ENCODE measurements around the gene PHLDB2. TPM values are rescaled to one million over a fixed set of nuclear protein-coding genes. Genes with fewer than 3 reads are reported as not detected.

PHLDB2 gene
- total RNA-seq, 2 experiments from 2014 or later = 2.5 to 4.1 TPM

DNA sequence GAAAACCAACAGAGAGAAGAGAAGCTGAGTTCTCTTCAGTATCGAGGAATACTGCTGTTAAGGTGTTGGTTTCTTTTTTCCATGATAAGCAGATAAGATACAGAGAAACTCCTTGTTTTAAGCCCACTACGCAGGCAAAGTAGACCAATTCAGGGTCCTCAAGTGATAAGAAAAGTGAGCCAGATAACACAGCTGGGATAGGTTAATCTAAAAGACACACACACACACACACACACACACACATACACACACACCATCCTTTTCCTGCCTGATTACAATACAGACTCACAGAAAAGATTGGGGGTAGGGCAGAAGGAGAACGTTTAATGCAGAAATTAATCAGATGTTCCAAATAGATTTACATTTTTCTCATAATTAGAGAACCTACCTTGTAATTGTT is 6.5 kb upstream of the PHLDB2 start:
- CTCF ChIA-PET = no interaction called here
- no peaks in the 10 kb centered on the region for H3K9me3 Mint-ChIP-seq (ENCODE audit: insufficient read depth)
- no peak for ATAC-seq

DNA sequence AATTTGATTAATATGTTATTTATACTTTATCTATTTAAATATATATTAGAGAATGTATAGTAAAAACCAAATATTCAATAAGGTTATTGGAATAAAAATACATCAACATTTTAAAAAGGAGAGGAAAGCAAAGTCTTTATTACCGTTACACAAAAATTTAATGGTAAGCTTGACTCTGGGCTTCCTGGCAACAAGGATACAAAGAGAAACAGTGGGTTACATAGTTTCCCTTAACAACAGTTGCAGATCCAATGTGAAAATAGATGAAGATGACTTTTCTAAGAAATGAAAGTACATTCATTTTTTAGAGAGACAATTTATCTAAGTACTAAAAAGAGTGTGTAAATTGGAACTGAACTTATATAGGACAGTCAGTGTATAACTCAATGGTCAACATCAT is 6.0 kb upstream of the PHLDB2 start:
- no peak overlapping the region for H3K4me3 Mint-ChIP-seq
- peaks cover 7% of the 10 kb centered on the region for H3K4me1 Mint-ChIP-seq (ENCODE audit: low read depth)
- ATAC-seq = no peak
- H3K9me3 Mint-ChIP-seq (ENCODE audit: insufficient read depth) = no peaks in the 10 kb centered on the region
- H3K27me3 Mint-ChIP-seq (ENCODE audit: low read depth) = peaks cover 21% of the 10 kb centered on the region
- CTCF ChIA-PET = no interaction called here
- H3K27ac Mint-ChIP-seq = no peak overlapping the region
- DNase-seq = no peak
- POLR2A ChIA-PET = no interaction called here
- no peaks in the 10 kb centered on the region for H3K36me3 Mint-ChIP-seq (ENCODE audit: low read depth)

More for the DNA sequence above, 6.5 kb upstream of the PHLDB2 start:
- POLR2A ChIA-PET = no interaction called here
- Mint-ChIP-seq H3K36me3 (ENCODE audit: low read depth) (no peaks in the 10 kb centered on the region), H3K27me3 (ENCODE audit: low read depth) (peaks cover 19% of the 10 kb centered on the region), H3K27ac (no peak overlapping the region), H3K4me1 (ENCODE audit: low read depth) (peaks cover 7% of the 10 kb centered on the region), H3K4me3 (no peak overlapping the region)
- no peak for DNase-seq

GRCh38 chr3:111854990-111855389 is 4.1 kb upstream of the PHLDB2 start:
- DNase-seq (no peak), ATAC-seq (no peak)
- POLR2A ChIA-PET = no interaction called here
- Mint-ChIP-seq H3K27ac (no peak overlapping the region), H3K27me3 (ENCODE audit: low read depth) (peaks cover 28% of the 10 kb centered on the region), H3K4me1 (ENCODE audit: low read depth) (peaks cover 9% of the 10 kb centered on the region), H3K4me3 (no peak overlapping the region), H3K36me3 (ENCODE audit: low read depth) (no peaks in the 10 kb centered on the region), H3K9me3 (ENCODE audit: insufficient read depth) (no peaks in the 10 kb centered on the region)
- CTCF ChIA-PET = no interaction called here

DNA sequence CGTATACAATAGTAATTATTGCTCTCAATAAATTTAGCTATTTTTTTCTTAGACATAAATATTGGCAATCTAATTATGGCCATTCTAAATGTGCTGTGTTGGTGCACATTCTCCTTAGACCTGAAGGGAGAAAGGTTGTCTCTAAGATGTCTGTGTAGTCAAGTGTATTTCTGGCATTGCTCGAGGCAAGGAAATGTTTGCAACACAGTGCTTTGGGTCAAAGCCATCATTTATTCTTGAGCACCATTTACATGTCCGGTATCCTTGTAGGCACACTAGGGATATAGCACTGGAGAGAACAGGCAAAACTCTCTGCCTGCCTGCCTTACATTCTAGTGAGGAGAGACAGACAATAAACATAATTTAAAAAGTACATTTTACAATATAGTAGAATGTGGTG is 2.6 kb upstream of the PHLDB2 start:
- Mint-ChIP-seq H3K4me3 (no peak overlapping the region), H3K4me1 (ENCODE audit: low read depth) (peaks cover 14% of the 10 kb centered on the region), H3K36me3 (ENCODE audit: low read depth) (no peaks in the 10 kb centered on the region), H3K9me3 (ENCODE audit: insufficient read depth) (no peaks in the 10 kb centered on the region), H3K27ac (no peak overlapping the region), H3K27me3 (ENCODE audit: low read depth) (peaks cover 36% of the 10 kb centered on the region)
- ChIA-PET CTCF (no interaction called here), POLR2A (no interaction called here)
- ATAC-seq = no peak
- no peak for DNase-seq

GRCh38 chr3:111857474-111857873 is 1.6 kb upstream of the PHLDB2 start:
- POLR2A ChIA-PET = no interaction called here
- CTCF ChIA-PET = interaction anchor here (1.9 kb wide), 1 partner anchor 141 kb away, joined by 13 read pairs; no protein-coding TSS in a partner anchor
- no peak for ATAC-seq
- Mint-ChIP-seq H3K9me3 (ENCODE audit: insufficient read depth) (no peaks in the 10 kb centered on the region), H3K4me3 (no peak overlapping the region), H3K4me1 (ENCODE audit: low read depth) (peaks cover 11% of the 10 kb centered on the region), H3K36me3 (ENCODE audit: low read depth) (no peaks in the 10 kb centered on the region), H3K27ac (no peak overlapping the region), H3K27me3 (ENCODE audit: low read depth) (peaks cover 42% of the 10 kb centered on the region)
- no peak for DNase-seq

- ChIA-PET CTCF (interaction anchor here (1.1 to 3.6 kb wide), 5 partner anchors 10 to 190 kb away, joined by 3 to 29 read pairs (median 14); no protein-coding TSS in a partner anchor), POLR2A (no interaction called here)
Measured at GRCh38 chr3:111858642-111859041, 423 bp upstream of the PHLDB2 start.

GRCh38 chr3:111859974-111860859 is 1.2 kb downstream of the PHLDB2 start:
- DNase-seq = peak; percentile 78
- Mint-ChIP-seq H3K9me3 (ENCODE audit: insufficient read depth) (no peaks in the 10 kb centered on the region), H3K4me3 (peak overlapping the region; percentile 86), H3K27me3 (ENCODE audit: low read depth) (peaks cover 45% of the 10 kb centered on the region), H3K4me1 (ENCODE audit: low read depth) (peaks cover 11% of the 10 kb centered on the region), H3K27ac (peak overlapping the region; percentile 77), H3K36me3 (ENCODE audit: low read depth) (no peaks in the 10 kb centered on the region)
- CTCF ChIA-PET = interaction anchor here (0.7 to 6.6 kb wide), 28 partner anchors 9 to 192 kb away, joined by 3 to 66 read pairs (median 4); partner anchors contain the start of gene ABHD10
- POLR2A ChIA-PET = interaction anchor here (0.9 to 1.5 kb wide), 2 partner anchors 88 to 119 kb away, joined by 3 to 4 read pairs; no protein-coding TSS in a partner anchor
- ATAC-seq = peak; percentile 73

More at GRCh38 chr3:111858642-111859041, 423 bp upstream of the PHLDB2 start:
- ATAC-seq (no peak), DNase-seq (no peak)
- Mint-ChIP-seq H3K27me3 (ENCODE audit: low read depth) (peaks cover 49% of the 10 kb centered on the region), H3K27ac (no peak overlapping the region), H3K4me3 (peak overlapping the region; percentile 86), H3K9me3 (ENCODE audit: insufficient read depth) (no peaks in the 10 kb centered on the region), H3K4me1 (ENCODE audit: low read depth) (peaks cover 11% of the 10 kb centered on the region), H3K36me3 (ENCODE audit: low read depth) (no peaks in the 10 kb centered on the region)

- no peaks in the 10 kb centered on the region for H3K36me3 Mint-ChIP-seq (ENCODE audit: low read depth)
- POLR2A ChIA-PET = interaction anchor here (0.9 to 1.5 kb wide), 2 partner anchors 87 to 118 kb away, joined by 3 to 4 read pairs; no protein-coding TSS in a partner anchor
- peak overlapping the region; percentile 86 for H3K4me3 Mint-ChIP-seq
- peaks cover 11% of the 10 kb centered on the region for H3K4me1 Mint-ChIP-seq (ENCODE audit: low read depth)
- no peak for DNase-seq
- no peaks in the 10 kb centered on the region for H3K9me3 Mint-ChIP-seq (ENCODE audit: insufficient read depth)
- CTCF ChIA-PET = interaction anchor here (0.9 to 6.6 kb wide), 9 partner anchors 10 to 182 kb away, joined by 3 to 66 read pairs (median 7); partner anchors contain the start of gene ABHD10
- H3K27ac Mint-ChIP-seq = no peak overlapping the region
- ATAC-seq = no peak
- H3K27me3 Mint-ChIP-seq (ENCODE audit: low read depth) = peaks cover 47% of the 10 kb centered on the region
Measured at GRCh38 chr3:111861391-111861790, 2.3 kb downstream of the PHLDB2 start.

- CTCF ChIA-PET = interaction anchor here (6.6 kb wide), 1 partner anchor 146 kb away, joined by 66 read pairs; no protein-coding TSS in a partner anchor
- DNase-seq = no peak
- peaks cover 42% of the 10 kb centered on the region for H3K27me3 Mint-ChIP-seq (ENCODE audit: low read depth)
Measured at GRCh38 chr3:111862415-111862814, 3.4 kb downstream of the PHLDB2 start.

DNA sequence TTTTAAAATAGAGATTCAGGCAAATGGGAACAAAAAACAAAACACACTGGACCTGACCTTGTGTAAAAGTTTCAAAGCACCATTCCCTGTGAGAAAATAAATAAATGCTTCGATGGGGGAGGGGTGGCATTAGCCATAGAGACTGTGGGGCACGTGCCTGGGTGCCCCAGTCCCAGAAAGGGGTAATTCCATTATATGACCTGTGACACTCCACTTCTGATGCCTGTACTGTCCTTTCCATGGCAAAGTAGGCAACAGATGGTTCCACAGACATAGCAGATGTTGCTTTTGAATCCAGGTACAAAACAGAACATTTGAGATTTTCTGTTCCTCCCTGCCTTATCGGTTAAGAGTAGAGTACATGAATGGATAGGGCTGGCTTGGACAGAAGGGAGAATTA is 3.9 kb downstream of the PHLDB2 start:
- Mint-ChIP-seq H3K9me3 (ENCODE audit: insufficient read depth) (no peaks in the 10 kb centered on the region), H3K27me3 (ENCODE audit: low read depth) (peaks cover 37% of the 10 kb centered on the region), H3K4me3 (no peak overlapping the region), H3K27ac (no peak overlapping the region), H3K4me1 (ENCODE audit: low read depth) (peaks cover 11% of the 10 kb centered on the region), H3K36me3 (ENCODE audit: low read depth) (no peaks in the 10 kb centered on the region)
- CTCF ChIA-PET = interaction anchor here (6.6 kb wide), 1 partner anchor 146 kb away, joined by 66 read pairs; no protein-coding TSS in a partner anchor
- POLR2A ChIA-PET = no interaction called here
- ATAC-seq (no peak), DNase-seq (no peak)

More at GRCh38 chr3:111862415-111862814, 3.4 kb downstream of the PHLDB2 start:
- Mint-ChIP-seq H3K27ac (no peak overlapping the region), H3K36me3 (ENCODE audit: low read depth) (no peaks in the 10 kb centered on the region), H3K4me3 (no peak overlapping the region), H3K9me3 (ENCODE audit: insufficient read depth) (no peaks in the 10 kb centered on the region), H3K4me1 (ENCODE audit: low read depth) (peaks cover 11% of the 10 kb centered on the region)
- ATAC-seq = no peak
- POLR2A ChIA-PET = no interaction called here

GRCh38 chr3:111863942-111864694 is 5.1 kb downstream of the PHLDB2 start:
- Mint-ChIP-seq H3K27me3 (ENCODE audit: low read depth) (peaks cover 30% of the 10 kb centered on the region), H3K4me3 (no peak overlapping the region), H3K9me3 (ENCODE audit: insufficient read depth) (no peaks in the 10 kb centered on the region), H3K27ac (no peak overlapping the region), H3K36me3 (ENCODE audit: low read depth) (no peaks in the 10 kb centered on the region), H3K4me1 (ENCODE audit: low read depth) (peaks cover 9% of the 10 kb centered on the region)
- ChIA-PET CTCF (interaction anchor here (1.0 to 6.6 kb wide), 5 partner anchors 17 to 150 kb away, joined by 3 to 66 read pairs (median 3); no protein-coding TSS in a partner anchor), POLR2A (no interaction called here)
- DNase-seq (no peak), ATAC-seq (no peak)
